ENCODE data around the gene FGF22.

DNA sequence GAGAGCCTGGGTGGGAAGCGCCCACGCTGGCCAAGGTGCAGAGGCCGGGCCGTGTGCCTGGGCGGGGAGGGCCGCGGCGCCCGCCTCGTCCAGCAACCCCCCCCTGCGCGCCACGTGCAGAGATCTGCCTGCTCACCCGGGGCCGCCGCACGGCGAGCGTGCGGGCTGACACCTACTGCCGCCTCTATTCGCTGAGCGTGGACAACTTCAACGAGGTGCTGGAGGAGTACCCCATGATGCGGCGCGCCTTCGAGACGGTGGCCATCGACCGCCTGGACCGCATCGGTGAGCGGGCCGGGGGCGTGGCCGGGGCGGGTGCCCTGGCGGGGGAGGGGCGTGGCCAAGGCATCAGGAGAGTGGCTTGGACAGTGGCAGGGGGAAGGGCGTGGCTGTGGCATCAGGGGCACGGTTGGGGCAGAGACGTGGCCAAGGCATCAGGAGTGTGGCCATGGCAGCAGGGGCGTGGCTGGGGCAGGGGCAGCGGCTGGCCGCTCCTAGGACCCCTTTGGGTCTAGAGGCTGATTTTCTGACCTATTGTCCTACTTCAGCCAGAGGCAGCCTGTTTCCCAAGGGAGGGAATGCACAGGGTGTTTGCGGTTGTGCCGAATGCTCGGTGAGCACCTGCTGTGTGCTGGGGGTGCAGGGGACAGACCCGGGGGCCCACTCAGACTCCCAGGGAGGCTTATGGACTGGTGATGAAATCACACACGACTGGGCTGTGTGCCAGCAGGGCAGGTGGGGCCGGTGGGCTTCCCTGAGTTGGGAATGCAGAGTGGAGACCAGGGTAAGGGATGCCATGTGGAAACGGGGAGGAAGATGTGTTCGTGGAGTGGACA lies 25.7 kb upstream of the FGF22 start:
- TF ChIP-seq EZH2 (IDR thresholded peaks at IDR 0.05; ENCODE audit: low read length, unreplicated experiment) (no peak), EZH2phosphoT487 (IDR thresholded peaks at IDR 0.05; ENCODE audit: borderline replicate concordance, low read length) (no peak)
- TF ChIP-seq, protein P1, sequence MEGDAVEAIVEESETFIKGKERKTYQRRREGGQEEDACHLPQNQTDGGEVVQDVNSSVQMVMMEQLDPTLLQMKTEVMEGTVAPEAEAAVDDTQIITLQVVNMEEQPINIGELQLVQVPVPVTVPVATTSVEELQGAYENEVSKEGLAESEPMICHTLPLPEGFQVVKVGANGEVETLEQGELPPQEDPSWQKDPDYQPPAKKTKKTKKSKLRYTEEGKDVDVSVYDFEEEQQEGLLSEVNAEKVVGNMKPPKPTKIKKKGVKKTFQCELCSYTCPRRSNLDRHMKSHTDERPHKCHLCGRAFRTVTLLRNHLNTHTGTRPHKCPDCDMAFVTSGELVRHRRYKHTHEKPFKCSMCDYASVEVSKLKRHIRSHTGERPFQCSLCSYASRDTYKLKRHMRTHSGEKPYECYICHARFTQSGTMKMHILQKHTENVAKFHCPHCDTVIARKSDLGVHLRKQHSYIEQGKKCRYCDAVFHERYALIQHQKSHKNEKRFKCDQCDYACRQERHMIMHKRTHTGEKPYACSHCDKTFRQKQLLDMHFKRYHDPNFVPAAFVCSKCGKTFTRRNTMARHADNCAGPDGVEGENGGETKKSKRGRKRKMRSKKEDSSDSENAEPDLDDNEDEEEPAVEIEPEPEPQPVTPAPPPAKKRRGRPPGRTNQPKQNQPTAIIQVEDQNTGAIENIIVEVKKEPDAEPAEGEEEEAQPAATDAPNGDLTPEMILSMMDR (conservative IDR thresholded peaks at IDR 0.05; ENCODE audit: low read depth, low read length) = no peak
